PC-9 (cell line): Measurements from ENCODE around the gene HOXD3.

Experiments used
- EZH2 ChIP-seq: fragments of 200-600 bp; sonication (generic); IDR thresholded peaks from 2 replicates; pipeline ENCODE4 v1.8.0; 2017; ENCODE audit warnings: antibody characterized with exemption, low read depth
- TF ChIP-seq, protein P1 (sequence below): fragments of 200-600 bp; sonication (generic); conservative IDR thresholded peaks from 2 replicates; pipeline ENCODE4 v1.6.1; 2017; ENCODE audit warnings: mixed run types, antibody characterized with exemption, mild to moderate bottlenecking, moderate library complexity

DNA sequence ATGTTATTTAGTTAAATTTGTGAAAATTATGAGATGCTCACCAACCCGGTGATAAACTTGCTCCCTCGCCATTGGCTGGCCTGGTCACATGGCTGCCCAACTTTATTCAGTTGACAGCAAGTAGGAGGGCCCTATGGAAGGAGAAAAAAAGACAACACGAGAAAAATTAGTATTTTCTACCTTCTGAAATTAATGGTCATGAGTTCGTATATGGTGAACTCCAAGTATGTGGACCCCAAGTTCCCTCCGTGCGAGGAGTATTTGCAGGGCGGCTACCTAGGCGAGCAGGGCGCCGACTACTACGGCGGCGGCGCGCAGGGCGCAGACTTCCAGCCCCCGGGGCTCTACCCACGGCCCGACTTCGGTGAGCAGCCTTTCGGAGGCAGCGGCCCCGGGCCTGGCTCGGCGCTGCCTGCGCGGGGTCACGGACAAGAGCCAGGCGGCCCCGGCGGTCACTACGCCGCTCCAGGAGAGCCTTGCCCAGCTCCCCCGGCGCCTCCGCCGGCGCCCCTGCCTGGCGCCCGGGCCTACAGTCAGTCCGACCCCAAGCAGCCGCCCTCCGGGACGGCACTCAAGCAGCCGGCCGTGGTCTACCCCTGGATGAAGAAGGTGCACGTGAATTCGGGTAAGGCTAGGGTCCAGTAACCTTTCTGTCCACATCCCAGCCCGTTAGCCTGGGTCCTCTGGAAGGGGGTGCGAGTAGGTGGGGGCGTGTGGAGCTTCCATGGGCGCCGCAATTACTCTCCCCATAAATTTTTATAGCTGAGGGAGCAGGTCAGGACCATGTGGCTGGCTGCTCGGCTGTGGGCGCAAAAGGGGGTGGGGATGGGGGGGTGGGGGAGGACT is 5.4 kb upstream of the HOXD3 start, which contains the start of gene HOXD4:
- TF ChIP-seq, protein P1, sequence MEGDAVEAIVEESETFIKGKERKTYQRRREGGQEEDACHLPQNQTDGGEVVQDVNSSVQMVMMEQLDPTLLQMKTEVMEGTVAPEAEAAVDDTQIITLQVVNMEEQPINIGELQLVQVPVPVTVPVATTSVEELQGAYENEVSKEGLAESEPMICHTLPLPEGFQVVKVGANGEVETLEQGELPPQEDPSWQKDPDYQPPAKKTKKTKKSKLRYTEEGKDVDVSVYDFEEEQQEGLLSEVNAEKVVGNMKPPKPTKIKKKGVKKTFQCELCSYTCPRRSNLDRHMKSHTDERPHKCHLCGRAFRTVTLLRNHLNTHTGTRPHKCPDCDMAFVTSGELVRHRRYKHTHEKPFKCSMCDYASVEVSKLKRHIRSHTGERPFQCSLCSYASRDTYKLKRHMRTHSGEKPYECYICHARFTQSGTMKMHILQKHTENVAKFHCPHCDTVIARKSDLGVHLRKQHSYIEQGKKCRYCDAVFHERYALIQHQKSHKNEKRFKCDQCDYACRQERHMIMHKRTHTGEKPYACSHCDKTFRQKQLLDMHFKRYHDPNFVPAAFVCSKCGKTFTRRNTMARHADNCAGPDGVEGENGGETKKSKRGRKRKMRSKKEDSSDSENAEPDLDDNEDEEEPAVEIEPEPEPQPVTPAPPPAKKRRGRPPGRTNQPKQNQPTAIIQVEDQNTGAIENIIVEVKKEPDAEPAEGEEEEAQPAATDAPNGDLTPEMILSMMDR, result no peak
- no peak for TF ChIP-seq EZH2
